K562 (cell line): ENCODE results near the gene LRRC4C. TPM values are rescaled to one million over a fixed set of nuclear protein-coding genes. Genes with fewer than 3 reads are reported as not detected.

Experiments used
- ATAC-seq: fragments of 200-7000 bp; cut with Tn5 transposase; 3 replicates; pipeline ENCODE4 v1.9.1; 2020; ENCODE audit warnings: moderate library complexity
- BruUV-seq: library from RNA; stranded (reverse); fragments of 400-500 nt; replicated peaks from 2 replicates; lab custom pipeline; 2021; lab: Mats Ljungman, UMichigan
- CTCF ChIA-PET: fragments of 300-600 bp; formaldehyde crosslinking; extraction: SDS; loops from one replicate; lab custom pipeline; 2021; ENCODE audit warnings: low intra/inter-chr PET ratio; lab: Yijun Ruan, JAX
- POLR2A ChIA-PET: fragments of 300-600, 350-650 bp; sonication (Branson Sonifier 250); formaldehyde crosslinking; extraction: SDS; loops from one replicate; lab custom pipeline; 2021; ENCODE audit warnings: antibody characterized with exemption, inconsistent platforms; lab: Yijun Ruan, JAX
- DNase-seq, 4 experiments: peaks; one replicate each; pipeline versions ENCODE4 v3.0.0 to v3.0.0-alpha.2; 2011 to 2018; ENCODE audit warnings: low spot score in 3 of 4, mixed read lengths in 3 of 4; ENCODE audit errors: extremely low read depth in 1 of 4
- FAIRE-seq: peaks from 2 replicates; lab custom pipeline; 2011; peaks lifted over from hg19 to GRCh38; lab: Jason Lieb, UNC
- H2AFZ ChIP-seq: 2 replicates; pipeline ENCODE4 v1.6.0; 2011; ENCODE audit warnings: low read depth, low read length, control low read depth, inconsistent platforms
- H3K27ac ChIP-seq: fragments of 200-600 bp; 3 replicates; pipeline ENCODE4 v1.8.0; 2011; ENCODE audit warnings: low read depth, mild to moderate bottlenecking, control low read depth, inconsistent platforms, low read length, moderate library complexity, mixed read lengths; ENCODE audit errors: extremely low read depth
- H3K27me3 ChIP-seq, 2 experiments: fragments of 300-600 bp in 1 of 2; 2 replicates in 1 of 2; 3 replicates in 1 of 2; pipeline versions ENCODE4 v1.6.0 to v1.8.0; 2011; ENCODE audit warnings: inconsistent platforms in 2 of 2, low read length in 2 of 2, mild to moderate bottlenecking in 1 of 2, mixed read lengths in 1 of 2, moderate library complexity in 1 of 2; ENCODE audit not compliant: control insufficient read depth in 2 of 2, insufficient read depth in 2 of 2
- H3K36me3 ChIP-seq: fragments of 300-600 bp; 3 replicates; pipeline ENCODE4 v1.8.0; 2011; ENCODE audit warnings: mild to moderate bottlenecking, low read length, inconsistent platforms; ENCODE audit not compliant: control insufficient read depth, insufficient read depth
- H3K4me1 ChIP-seq, 2 experiments: fragments of 200-600 bp in 1 of 2; replicated peaks in 1 of 2; 2 replicates in 1 of 2; 3 replicates in 1 of 2; pipeline versions ENCODE4 v1.5.1 to v1.8.0; 2011; ENCODE audit warnings: inconsistent platforms in 2 of 2, low read length in 2 of 2, mild to moderate bottlenecking in 1 of 2, mixed read lengths in 1 of 2, moderate library complexity in 1 of 2; ENCODE audit not compliant: control insufficient read depth in 2 of 2, insufficient read depth in 2 of 2
- H3K4me2 ChIP-seq: 2 replicates; pipeline ENCODE4 v1.6.1; 2011; ENCODE audit warnings: low read length, control low read depth, inconsistent platforms, mixed read lengths; ENCODE audit not compliant: insufficient read depth
- H3K4me3 ChIP-seq: fragments of 200-600 bp; sonication (generic), shearing (Covaris generic); 2 replicates; pipeline ENCODE4 v1.5.1; 2016; ENCODE audit warnings: control low read depth, inconsistent platforms
- H3K79me2 ChIP-seq: fragments of 200-600 bp; 3 replicates; pipeline ENCODE4 v1.8.0; 2011; ENCODE audit warnings: low read length, inconsistent platforms; ENCODE audit not compliant: control insufficient read depth, insufficient read depth
- H3K9ac ChIP-seq, 2 experiments: 2 replicates each; pipeline versions ENCODE4 v1.6.0 to v1.6.1; 2011; ENCODE audit warnings: low read depth in 2 of 2, low read length in 2 of 2, control low read depth in 1 of 2, inconsistent platforms in 1 of 2, mild to moderate bottlenecking in 1 of 2, mixed read lengths in 1 of 2; ENCODE audit not compliant: insufficient read depth in 1 of 2
- H3K9me1 ChIP-seq: one replicate; pipeline ENCODE4 v1.6.0; 2011; ENCODE audit warnings: inconsistent platforms, mild to moderate bottlenecking, low read length, moderate library complexity; ENCODE audit not compliant: control insufficient read depth, insufficient read depth
- H3K9me3 ChIP-seq: replicated peaks from 2 replicates; pipeline ENCODE4 v1.5.1; 2011; ENCODE audit warnings: low read depth, low read length, inconsistent platforms; ENCODE audit not compliant: control insufficient read depth, insufficient read depth
- H4K20me1 ChIP-seq: replicated peaks from 2 replicates; pipeline ENCODE4 v1.6.1; 2011; ENCODE audit warnings: low read length, inconsistent platforms, mixed read lengths; ENCODE audit not compliant: control insufficient read depth, insufficient read depth
- E4F1 ChIP-seq: fragments of 250-450 bp; sonication (Bioruptor Pico); IDR thresholded peaks from 2 replicates; pipeline ENCODE4 v1.5.0; 2021; ENCODE audit warnings: mild to moderate bottlenecking, borderline replicate concordance
- ILK ChIP-seq: fragments of 450-650 bp; IDR thresholded peaks from 2 replicates; pipeline ENCODE4 v1.6.1; 2016; ENCODE audit warnings: missing genetic modification characterization, low read depth, mild to moderate bottlenecking, missing compliant biosample characterization, moderate library complexity, borderline replicate concordance
- MXI1 ChIP-seq: IDR thresholded peaks from 2 replicates; pipeline ENCODE4 v1.6.1; 2011; ENCODE audit warnings: low read depth, mild to moderate bottlenecking, improper control_type of control experiment, low read length
- NELFE ChIP-seq: IDR thresholded peaks from 2 replicates; pipeline ENCODE4 v1.6.1; 2011; ENCODE audit warnings: mild to moderate bottlenecking; ENCODE audit not compliant: insufficient read depth, insufficient read length
- TAF7 ChIP-seq: fragments of 450-650 bp; IDR thresholded peaks from 2 replicates; pipeline ENCODE4 v1.6.1; 2016; ENCODE audit warnings: missing genetic modification characterization, missing compliant biosample characterization
- TBL1XR1 ChIP-seq, 2 experiments: IDR thresholded peaks; 2 replicates each; pipeline ENCODE4 v1.6.1; 2012; ENCODE audit warnings: improper control_type of control experiment in 2 of 2, low read length in 2 of 2, mild to moderate bottlenecking in 1 of 2
- ZBTB7A ChIP-seq: IDR thresholded peaks from 2 replicates; pipeline ENCODE4 v1.6.1; 2011; ENCODE audit warnings: low read depth, mild to moderate bottlenecking, low read length, moderate library complexity, borderline replicate concordance; ENCODE audit not compliant: control insufficient read depth
- ZNF134 ChIP-seq: fragments of 250-450 bp; sonication (Bioruptor Pico); conservative IDR thresholded peaks from 2 replicates; pipeline ENCODE4 v1.4.0; 2020
- WGBS: fragments of 100-300 bp; shearing (Covaris generic); methylation state at CpG from one replicate; pipeline ENCODE4 v1.1.6; 2016; ENCODE audit warnings: low coverage, mixed read lengths; ENCODE audit not compliant: insufficient coverage; ENCODE audit errors: missing lambda C conversion rate; 5-methylcytosine and 5-hydroxymethylcytosine counted together
- in situ Hi-C: fragments of 300-500 bp; cut with MboI; formaldehyde crosslinking; loops from 4 replicates; pipeline ENCODE4 v1.15.0; 2018; ENCODE audit warnings: inconsistent platforms, mixed read lengths
- intact Hi-C: fragments of 100-400 bp; cut with micrococcal nuclease; formaldehyde crosslinking; loops from 2 replicates; pipeline ENCODE4 v1.14.2; 2022
- polyA plus RNA-seq, 8 experiments: library from polyadenylated mRNA; depleted of rRNA in 4 of 8; stranded (reverse) in 5 of 8; unstranded in 3 of 8; fragments of >200 nt; fragmentation: Nextera tagmentation in 2 of 8; fragmentation: Illumina TruSeq in 1 of 8; extraction: Ambion mirVana in 2 of 8; extraction: Trizol in 1 of 8; gene quantifications; 2 replicates each; pipeline versions ENCODE4 v1.2.1 to v1.2.3, GENCODE V29; 2011 to 2014; ENCODE audit warnings: inconsistent platforms in 1 of 8, missing spikeins in 1 of 8
- total RNA-seq, 7 experiments: library from RNA; depleted of rRNA in 6 of 7; stranded (reverse); fragments of >200 nt in 6 of 7; fragmentation: Illumina TruSeq in 2 of 7; extraction: Trizol in 2 of 7; gene quantifications; 2 replicates each; pipeline versions ENCODE4 v1.2.1 to v1.2.3, GENCODE V29; 2011 to 2021; ENCODE audit warnings: low replicate concordance in 1 of 7

Gene LRRC4C
- total and polyA plus RNA-seq, 9 of the 15 experiments (the other 6 are each of a cell fraction or from before 2014, with no cell fraction given): not detected

GRCh38 chr11:40188848-40189247, 1270.6 kb downstream of the LRRC4C start:
- H3K27me3 ChIP-seq: no peaks in the 10 kb centered on the region
- no peaks in the 10 kb centered on the region for H3K9me1 ChIP-seq
- in situ Hi-C loops: no loop called here
- H2AFZ ChIP-seq: no peak overlapping the region
- ChIA-PET CTCF (no interaction called here), POLR2A (no interaction called here)
- BruUV-seq: no TSS peak
- no peak for FAIRE-seq
- H3K4me3 ChIP-seq: no peak overlapping the region
- no peaks in the 10 kb centered on the region for H3K79me2 ChIP-seq
- no peaks in the 10 kb centered on the region for H3K36me3 ChIP-seq
- no peak overlapping the region for H3K27ac ChIP-seq
- TF ChIP-seq NELFE (no peak), E4F1 (CRISPR knock-in tag) (no peak), TBL1XR1 (IDR thresholded peaks at IDR 0.05; ENCODE audit: low read length in 2 of 2) (no peak), ZBTB7A (no peak), ZNF134 (CRISPR knock-in tag) (no peak), TAF7 (tag) (no peak), MXI1 (no peak), ILK (tag) (no peak)
- no peak overlapping the region for H3K4me2 ChIP-seq
- H3K9ac ChIP-seq: no peak overlapping the region
- no peak for DNase-seq
- 0% methylated on average over 3 of the region's 3 CpGs for WGBS
- intact Hi-C loops: no loop called here
- H4K20me1 ChIP-seq: no peaks in the 10 kb centered on the region
- ATAC-seq: no peak
- no peaks in the 10 kb centered on the region for H3K4me1 ChIP-seq
- H3K9me3 ChIP-seq: no peaks in the 10 kb centered on the region
